ENCODE measurements around the gene RAD51B. TPM values are rescaled to one million over a fixed set of nuclear protein-coding genes. Genes with fewer than 3 reads are reported as not detected.

The RAD51B gene
- total RNA-seq, 1 donor from 2014 or later = 38.6 TPM

GRCh38 chr14:68145539-68145938, 326.0 kb downstream of the RAD51B start:
- H3K4me1 ChIP-seq (ENCODE audit: control insufficient read depth in 3 of 3, insufficient read depth in 3 of 3, low read length in 3 of 3) = peaks cover 24 to 39% (median 31%) of the 10 kb centered on the region in 3 donors
- H3K9ac ChIP-seq (ENCODE audit: low read depth in 1 of 3, low read length in 3 of 3) = no peak overlapping the region

GRCh38 chr14:68146818-68147217, 327.2 kb downstream of the RAD51B start:
- peaks cover 0 to 2% (median 0%) of the 10 kb centered on the region in 3 donors for H3K9me3 ChIP-seq (ENCODE audit: control insufficient read depth in 3 of 3, low read length in 3 of 3)
- H3K27me3 ChIP-seq (ENCODE audit: control insufficient read depth in 3 of 3, insufficient read depth in 3 of 3, low read length in 3 of 3) = no peaks in the 10 kb centered on the region
- H3K4me3 ChIP-seq (ENCODE audit: low read length in 3 of 3) = peak overlapping the region in 1 of 3 donors; percentile 39
- peak overlapping the region; percentile 32 for H3K27ac ChIP-seq (ENCODE audit: low read depth, low read length)
- no peaks in the 10 kb centered on the region for H3K36me3 ChIP-seq (ENCODE audit: control insufficient read depth in 3 of 3, insufficient read depth in 3 of 3, low read length in 3 of 3)
- H3K4me1 ChIP-seq (ENCODE audit: control insufficient read depth in 3 of 3, insufficient read depth in 3 of 3, low read length in 3 of 3) = peaks cover 23 to 33% (median 27%) of the 10 kb centered on the region in 3 donors
- no peak overlapping the region for H3K9ac ChIP-seq (ENCODE audit: low read depth in 1 of 3, low read length in 3 of 3)

More at GRCh38 chr14:68145539-68145938, 326.0 kb downstream of the RAD51B start:
- no peak overlapping the region for H3K4me3 ChIP-seq (ENCODE audit: low read length in 3 of 3)
- peaks cover 0 to 2% (median 0%) of the 10 kb centered on the region in 3 donors for H3K9me3 ChIP-seq (ENCODE audit: control insufficient read depth in 3 of 3, low read length in 3 of 3)
- no peaks in the 10 kb centered on the region for H3K36me3 ChIP-seq (ENCODE audit: control insufficient read depth in 3 of 3, insufficient read depth in 3 of 3, low read length in 3 of 3)
- no peaks in the 10 kb centered on the region for H3K27me3 ChIP-seq (ENCODE audit: control insufficient read depth in 3 of 3, insufficient read depth in 3 of 3, low read length in 3 of 3)
- peak overlapping the region; percentile 32 for H3K27ac ChIP-seq (ENCODE audit: low read depth, low read length)

GRCh38 chr14:68147303-68147702, 327.7 kb downstream of the RAD51B start:
- Histone ChIP-seq H3K9me3 (ENCODE audit: control insufficient read depth in 3 of 3, low read length in 3 of 3) (peaks cover 0 to 2% (median 0%) of the 10 kb centered on the region in 3 donors), H3K4me1 (ENCODE audit: control insufficient read depth in 3 of 3, insufficient read depth in 3 of 3, low read length in 3 of 3) (peaks cover 23 to 32% (median 27%) of the 10 kb centered on the region in 3 donors), H3K27ac (ENCODE audit: low read depth, low read length) (no peak overlapping the region), H3K27me3 (ENCODE audit: control insufficient read depth in 3 of 3, insufficient read depth in 3 of 3, low read length in 3 of 3) (no peaks in the 10 kb centered on the region), H3K36me3 (ENCODE audit: control insufficient read depth in 3 of 3, insufficient read depth in 3 of 3, low read length in 3 of 3) (no peaks in the 10 kb centered on the region), H3K4me3 (ENCODE audit: low read length in 3 of 3) (no peak overlapping the region), H3K9ac (ENCODE audit: low read depth in 1 of 3, low read length in 3 of 3) (no peak overlapping the region)

- H3K27ac ChIP-seq (ENCODE audit: low read depth, low read length) = no peak overlapping the region
- no peak overlapping the region for H3K9ac ChIP-seq (ENCODE audit: low read depth in 1 of 3, low read length in 3 of 3)
- no peaks in the 10 kb centered on the region for H3K27me3 ChIP-seq (ENCODE audit: control insufficient read depth in 3 of 3, insufficient read depth in 3 of 3, low read length in 3 of 3)
- H3K4me3 ChIP-seq (ENCODE audit: low read length in 3 of 3) = no peak overlapping the region
- peaks cover 0 to 2% (median 0%) of the 10 kb centered on the region in 3 donors for H3K9me3 ChIP-seq (ENCODE audit: control insufficient read depth in 3 of 3, low read length in 3 of 3)
- no peaks in the 10 kb centered on the region for H3K36me3 ChIP-seq (ENCODE audit: control insufficient read depth in 3 of 3, insufficient read depth in 3 of 3, low read length in 3 of 3)
- H3K4me1 ChIP-seq (ENCODE audit: control insufficient read depth in 3 of 3, insufficient read depth in 3 of 3, low read length in 3 of 3) = peaks cover 18 to 27% (median 21%) of the 10 kb centered on the region in 3 donors
These were observed 328.7 kb downstream of the RAD51B start for GRCh38 chr14:68148276-68148675.

GRCh38 chr14:68148763-68149162, 329.2 kb downstream of the RAD51B start:
- H3K4me1 ChIP-seq (ENCODE audit: control insufficient read depth in 3 of 3, insufficient read depth in 3 of 3, low read length in 3 of 3) = peaks cover 13 to 22% (median 16%) of the 10 kb centered on the region in 3 donors
- H3K9me3 ChIP-seq (ENCODE audit: control insufficient read depth in 3 of 3, low read length in 3 of 3) = peaks cover 0 to 2% (median 0%) of the 10 kb centered on the region in 3 donors
- no peak overlapping the region for H3K9ac ChIP-seq (ENCODE audit: low read depth in 1 of 3, low read length in 3 of 3)
- no peak overlapping the region for H3K27ac ChIP-seq (ENCODE audit: low read depth, low read length)
- no peak overlapping the region for H3K4me3 ChIP-seq (ENCODE audit: low read length in 3 of 3)
- no peaks in the 10 kb centered on the region for H3K27me3 ChIP-seq (ENCODE audit: control insufficient read depth in 3 of 3, insufficient read depth in 3 of 3, low read length in 3 of 3)
- no peaks in the 10 kb centered on the region for H3K36me3 ChIP-seq (ENCODE audit: control insufficient read depth in 3 of 3, insufficient read depth in 3 of 3, low read length in 3 of 3)

GRCh38 chr14:68153275-68153674, 333.7 kb downstream of the RAD51B start:
- Histone ChIP-seq H3K4me1 (ENCODE audit: control insufficient read depth in 3 of 3, insufficient read depth in 3 of 3, low read length in 3 of 3) (peaks cover 0 to 5% (median 5%) of the 10 kb centered on the region in 3 donors), H3K9ac (ENCODE audit: low read depth in 1 of 3, low read length in 3 of 3) (no peak overlapping the region), H3K27me3 (ENCODE audit: control insufficient read depth in 3 of 3, insufficient read depth in 3 of 3, low read length in 3 of 3) (no peaks in the 10 kb centered on the region), H3K4me3 (ENCODE audit: low read length in 3 of 3) (no peak overlapping the region), H3K9me3 (ENCODE audit: control insufficient read depth in 3 of 3, low read length in 3 of 3) (peaks cover 0 to under 1% (median 0%) of the 10 kb centered on the region in 3 donors), H3K27ac (ENCODE audit: low read depth, low read length) (no peak overlapping the region), H3K36me3 (ENCODE audit: control insufficient read depth in 3 of 3, insufficient read depth in 3 of 3, low read length in 3 of 3) (no peaks in the 10 kb centered on the region)

GRCh38 chr14:68154275-68154674, 334.7 kb downstream of the RAD51B start:
- H3K4me3 ChIP-seq (ENCODE audit: low read length in 3 of 3) = no peak overlapping the region
- no peaks in the 10 kb centered on the region for H3K36me3 ChIP-seq (ENCODE audit: control insufficient read depth in 3 of 3, insufficient read depth in 3 of 3, low read length in 3 of 3)
- no peak overlapping the region for H3K27ac ChIP-seq (ENCODE audit: low read depth, low read length)
- H3K27me3 ChIP-seq (ENCODE audit: control insufficient read depth in 3 of 3, insufficient read depth in 3 of 3, low read length in 3 of 3) = no peaks in the 10 kb centered on the region
- H3K4me1 ChIP-seq (ENCODE audit: control insufficient read depth in 3 of 3, insufficient read depth in 3 of 3, low read length in 3 of 3) = peaks cover 0 to 7% (median 5%) of the 10 kb centered on the region in 3 donors
- no peak overlapping the region for H3K9ac ChIP-seq (ENCODE audit: low read depth in 1 of 3, low read length in 3 of 3)
- no peaks in the 10 kb centered on the region for H3K9me3 ChIP-seq (ENCODE audit: control insufficient read depth in 3 of 3, low read length in 3 of 3)

GRCh38 chr14:68157971-68158371, 338.4 kb downstream of the RAD51B start:
- no peaks in the 10 kb centered on the region for H3K27me3 ChIP-seq (ENCODE audit: control insufficient read depth in 3 of 3, insufficient read depth in 3 of 3, low read length in 3 of 3)
- H3K4me1 ChIP-seq (ENCODE audit: control insufficient read depth in 3 of 3, insufficient read depth in 3 of 3, low read length in 3 of 3) = peaks cover 0 to 7% (median 5%) of the 10 kb centered on the region in 3 donors
- H3K9me3 ChIP-seq (ENCODE audit: control insufficient read depth in 3 of 3, low read length in 3 of 3) = no peaks in the 10 kb centered on the region
- H3K9ac ChIP-seq (ENCODE audit: low read depth in 1 of 3, low read length in 3 of 3) = no peak overlapping the region
- no peaks in the 10 kb centered on the region for H3K36me3 ChIP-seq (ENCODE audit: control insufficient read depth in 3 of 3, insufficient read depth in 3 of 3, low read length in 3 of 3)
- no peak overlapping the region for H3K4me3 ChIP-seq (ENCODE audit: low read length in 3 of 3)
- H3K27ac ChIP-seq (ENCODE audit: low read depth, low read length) = no peak overlapping the region

- Histone ChIP-seq H3K4me1 (ENCODE audit: control insufficient read depth in 3 of 3, insufficient read depth in 3 of 3, low read length in 3 of 3) (peaks cover 0 to 7% (median 5%) of the 10 kb centered on the region in 3 donors), H3K9me3 (ENCODE audit: control insufficient read depth in 3 of 3, low read length in 3 of 3) (no peaks in the 10 kb centered on the region), H3K36me3 (ENCODE audit: control insufficient read depth in 3 of 3, insufficient read depth in 3 of 3, low read length in 3 of 3) (no peaks in the 10 kb centered on the region), H3K27ac (ENCODE audit: low read depth, low read length) (no peak overlapping the region), H3K27me3 (ENCODE audit: control insufficient read depth in 3 of 3, insufficient read depth in 3 of 3, low read length in 3 of 3) (no peaks in the 10 kb centered on the region), H3K9ac (ENCODE audit: low read depth in 1 of 3, low read length in 3 of 3) (no peak overlapping the region), H3K4me3 (ENCODE audit: low read length in 3 of 3) (no peak overlapping the region)
These were observed 339.1 kb downstream of the RAD51B start for GRCh38 chr14:68158640-68159039.

- Histone ChIP-seq H3K27me3 (ENCODE audit: control insufficient read depth in 3 of 3, insufficient read depth in 3 of 3, low read length in 3 of 3) (no peaks in the 10 kb centered on the region), H3K4me3 (ENCODE audit: low read length in 3 of 3) (no peak overlapping the region), H3K36me3 (ENCODE audit: control insufficient read depth in 3 of 3, insufficient read depth in 3 of 3, low read length in 3 of 3) (no peaks in the 10 kb centered on the region), H3K27ac (ENCODE audit: low read depth, low read length) (no peak overlapping the region), H3K4me1 (ENCODE audit: control insufficient read depth in 3 of 3, insufficient read depth in 3 of 3, low read length in 3 of 3) (peaks cover 0 to 13% (median 11%) of the 10 kb centered on the region in 3 donors), H3K9ac (ENCODE audit: low read depth in 1 of 3, low read length in 3 of 3) (no peak overlapping the region), H3K9me3 (ENCODE audit: control insufficient read depth in 3 of 3, low read length in 3 of 3) (no peaks in the 10 kb centered on the region)
These were observed 340.4 kb downstream of the RAD51B start for GRCh38 chr14:68159701-68160633.
